ENCODE measurements around the gene C16orf89. TPM values are rescaled to one million over a fixed set of nuclear protein-coding genes. Genes with fewer than 3 reads are reported as not detected.

Gene C16orf89
- total RNA-seq, 1 experiment from 2014 or later: 0.49 TPM

DNA sequence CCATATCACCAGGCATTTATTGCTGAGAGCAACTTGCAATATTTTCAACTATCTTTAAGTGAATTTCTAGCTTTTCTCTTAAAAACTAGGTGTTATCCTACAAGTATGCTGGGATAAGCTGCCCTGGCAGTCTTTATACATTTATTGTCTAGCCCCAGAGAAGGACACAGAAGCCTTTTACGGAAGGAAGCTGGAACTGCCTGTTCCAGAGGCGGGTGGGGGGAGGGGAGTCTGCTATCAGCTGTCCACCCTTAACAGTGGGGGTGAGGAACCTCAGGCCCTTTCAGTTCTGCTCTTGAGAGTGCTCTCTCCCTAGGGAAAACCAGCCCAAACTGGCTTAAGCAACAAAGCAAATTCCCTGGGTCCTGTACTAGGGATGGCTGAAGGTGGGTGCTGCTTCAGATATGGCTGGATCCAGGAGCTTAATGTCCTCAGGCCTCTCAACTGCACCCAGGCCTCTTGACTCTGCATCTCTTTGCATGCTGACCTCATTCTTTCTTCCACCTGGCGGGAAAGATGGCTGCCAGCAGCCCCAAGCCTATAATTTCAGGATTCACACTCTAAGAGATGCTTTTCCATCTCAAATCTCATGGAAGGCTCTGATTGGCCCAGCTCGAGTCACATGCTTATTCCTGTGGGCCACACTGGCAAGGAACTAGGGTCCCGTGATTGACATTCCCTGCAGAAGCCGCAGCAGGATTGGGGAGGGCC is 48.6 kb downstream of the C16orf89 start:
- TF ChIP-seq EZH2 (IDR thresholded peaks at IDR 0.05) (no peak), POLR2AphosphoS5 (IDR thresholded peaks at IDR 0.05; ENCODE audit: low read depth, low read length) (no peak), YY1 (IDR thresholded peaks at IDR 0.05; ENCODE audit: extremely low read depth, insufficient replicate concordance, low read depth, low read length) (no peak)
- RAD21 ChIA-PET (ENCODE audit: low non-redundant PET in 1 of 2, low total read pairs in 2 of 2, uncharacterized antibody in 2 of 2, unreplicated experiment in 2 of 2): no interaction called here
- POLR2A ChIA-PET: no interaction called here
- no peak overlapping the region for H2AFZ ChIP-seq (ENCODE audit: low read depth, low read length, poor library complexity, severe bottlenecking)
- DNase-seq (ENCODE audit: low read depth, low spot score) (no peak), ATAC-seq (no peak)
- H3K4me3 ChIP-seq (replicated peaks in 1 of 2; ENCODE audit: low read depth in 1 of 2, low read length in 2 of 2): no peak overlapping the region
- no peaks in the 10 kb centered on the region for H3K9me2 ChIP-seq (ENCODE audit: insufficient read depth)
- no peak overlapping the region for H3K9ac ChIP-seq (ENCODE audit: low read length)
- intact Hi-C loops (cut with micrococcal nuclease): no loop called here
- no peaks in the 10 kb centered on the region for H3K9me3 ChIP-seq (ENCODE audit: control insufficient read depth in 1 of 2, insufficient read depth in 1 of 2, low read depth in 1 of 2, low read length in 2 of 2)
- no peaks in the 10 kb centered on the region for H4K20me1 ChIP-seq (ENCODE audit: insufficient read depth)
- H3K79me2 ChIP-seq (ENCODE audit: insufficient read depth, low read length): no peaks in the 10 kb centered on the region
- no peaks in the 10 kb centered on the region for H3K4me1 ChIP-seq (ENCODE audit: control insufficient read depth in 1 of 2, insufficient read depth in 2 of 2, low read length in 2 of 2)
- CTCF ChIA-PET: no interaction called here
- no TSS peak for BruUV-seq (replicated peaks)
- H3K4me2 ChIP-seq (ENCODE audit: low read length): no peak overlapping the region
- H3K27ac ChIP-seq (ENCODE audit: low read depth, low read length): no peak overlapping the region
- no peaks in the 10 kb centered on the region for H3K27me3 ChIP-seq (ENCODE audit: insufficient read depth, low read length)
- no peaks in the 10 kb centered on the region for H3K36me3 ChIP-seq (ENCODE audit: control insufficient read depth in 1 of 2, insufficient read depth in 2 of 2, low read length in 2 of 2)

DNA sequence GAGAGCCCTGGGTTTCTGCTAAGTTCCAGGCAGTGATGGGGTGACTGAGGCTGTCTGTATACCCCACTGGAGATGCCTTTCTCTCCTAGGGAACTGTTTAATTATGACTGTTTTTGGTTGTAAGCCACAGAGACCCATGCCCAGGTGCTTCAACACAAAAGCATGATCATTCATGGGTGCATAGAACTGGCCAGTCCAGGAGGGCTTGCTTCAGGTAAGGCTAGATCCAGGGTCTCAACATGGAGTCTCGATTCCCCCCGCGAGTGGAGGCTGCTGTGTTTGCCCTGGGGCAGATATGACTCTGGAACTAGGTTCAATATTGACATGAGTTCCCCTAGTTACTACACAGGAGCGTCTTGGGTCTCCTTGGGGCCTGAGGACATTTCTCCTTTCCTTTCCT is 49.9 kb downstream of the C16orf89 start:
- intact Hi-C loops (cut with micrococcal nuclease): no loop called here
- no peaks in the 10 kb centered on the region for H3K9me2 ChIP-seq (ENCODE audit: insufficient read depth)
- POLR2A ChIA-PET: no interaction called here
- H3K4me3 ChIP-seq (replicated peaks in 1 of 2; ENCODE audit: low read depth in 1 of 2, low read length in 2 of 2): no peak overlapping the region
- CTCF ChIA-PET: no interaction called here
- DNase-seq (ENCODE audit: low read depth, low spot score) (no peak), ATAC-seq (no peak)
- H3K27ac ChIP-seq (ENCODE audit: low read depth, low read length): no peak overlapping the region
- no peaks in the 10 kb centered on the region for H3K27me3 ChIP-seq (ENCODE audit: insufficient read depth, low read length)
- H2AFZ ChIP-seq (ENCODE audit: low read depth, low read length, poor library complexity, severe bottlenecking): no peak overlapping the region
- no peaks in the 10 kb centered on the region for H4K20me1 ChIP-seq (ENCODE audit: insufficient read depth)
- RAD21 ChIA-PET (ENCODE audit: low non-redundant PET in 1 of 2, low total read pairs in 2 of 2, uncharacterized antibody in 2 of 2, unreplicated experiment in 2 of 2): no interaction called here
- no peak overlapping the region for H3K9ac ChIP-seq (ENCODE audit: low read length)
- no peaks in the 10 kb centered on the region for H3K36me3 ChIP-seq (ENCODE audit: control insufficient read depth in 1 of 2, insufficient read depth in 2 of 2, low read length in 2 of 2)
- H3K4me2 ChIP-seq (ENCODE audit: low read length): no peak overlapping the region
- H3K4me1 ChIP-seq (ENCODE audit: control insufficient read depth in 1 of 2, insufficient read depth in 2 of 2, low read length in 2 of 2): no peaks in the 10 kb centered on the region
- TF ChIP-seq EZH2 (IDR thresholded peaks at IDR 0.05) (no peak), TCF7L2 (IDR thresholded peaks at IDR 0.05; ENCODE audit: borderline replicate concordance, extremely low read depth, insufficient read depth, insufficient read length) (no peak)
- TF ChIP-seq, protein P1, sequence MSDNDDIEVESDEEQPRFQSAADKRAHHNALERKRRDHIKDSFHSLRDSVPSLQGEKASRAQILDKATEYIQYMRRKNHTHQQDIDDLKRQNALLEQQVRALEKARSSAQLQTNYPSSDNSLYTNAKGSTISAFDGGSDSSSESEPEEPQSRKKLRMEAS (IDR thresholded peaks at IDR 0.05): no peak
- no peaks in the 10 kb centered on the region for H3K9me3 ChIP-seq (ENCODE audit: control insufficient read depth in 1 of 2, insufficient read depth in 1 of 2, low read depth in 1 of 2, low read length in 2 of 2)
- no peaks in the 10 kb centered on the region for H3K79me2 ChIP-seq (ENCODE audit: insufficient read depth, low read length)
- BruUV-seq (replicated peaks): no TSS peak
